Esophagus mucosa (tissue), 1 donor: ENCODE measurements around the gene SPEF1. TPM values are rescaled to one million over a fixed set of nuclear protein-coding genes. Genes with fewer than 3 reads are reported as not detected.

Experiments
- ATAC-seq: fragments of 200-7000 bp; cut with Tn5 transposase; one replicate; pipeline ENCODE4 v1.9.1; 2020
- total RNA-seq: library from RNA; stranded (reverse); gene quantifications from one replicate; pipeline ENCODE4 v1.2.4, GENCODE V29; 2023
- donor health status: DM: yes; HTN: yes; CAD: no.

SPEF1 gene
- total RNA-seq, 1 donor from 2014 or later, result not detected

GRCh38 chr20:3765171-3765882 is 15.9 kb downstream of the SPEF1 start:
- ATAC-seq, result no peak

- ATAC-seq, result no peak
These were observed 16.6 kb downstream of the SPEF1 start for GRCh38 chr20:3764659-3765058.

GRCh38 chr20:3763671-3764601 is 17.3 kb downstream of the SPEF1 start:
- no peak for ATAC-seq

GRCh38 chr20:3760655-3761348 is 20.4 kb downstream of the SPEF1 start:
- no peak for ATAC-seq

GRCh38 chr20:3759884-3760283 is 21.4 kb downstream of the SPEF1 start:
- ATAC-seq, result no peak

- ATAC-seq, result no peak
These were observed 21.9 kb downstream of the SPEF1 start for GRCh38 chr20:3759316-3759823.

GRCh38 chr20:3758566-3758965 is 22.7 kb downstream of the SPEF1 start:
- ATAC-seq, result no peak

- no peak for ATAC-seq
These were observed 24.0 kb downstream of the SPEF1 start for GRCh38 chr20:3757268-3757667.

GRCh38 chr20:3755814-3756480 is 25.3 kb downstream of the SPEF1 start:
- no peak for ATAC-seq

- ATAC-seq, result no peak
These were observed 26.0 kb downstream of the SPEF1 start for GRCh38 chr20:3755269-3755668.

- ATAC-seq, result no peak
These were observed 27.0 kb downstream of the SPEF1 start for GRCh38 chr20:3754276-3754630.

GRCh38 chr20:3753501-3754275 is 27.6 kb downstream of the SPEF1 start:
- no peak for ATAC-seq

GRCh38 chr20:3753098-3753497 is 28.1 kb downstream of the SPEF1 start:
- ATAC-seq, result peak; percentile 58

- no peak for ATAC-seq
These were observed 28.9 kb downstream of the SPEF1 start for GRCh38 chr20:3752386-3752759.

GRCh38 chr20:3751675-3752385 is 29.4 kb downstream of the SPEF1 start:
- ATAC-seq, result peak; percentile 65

GRCh38 chr20:3751305-3751674 is 30.0 kb downstream of the SPEF1 start:
- ATAC-seq, result no peak

GRCh38 chr20:3749689-3750531 is 31.3 kb downstream of the SPEF1 start:
- peak; percentile 24 for ATAC-seq

- no peak for ATAC-seq
These were observed 32.1 kb downstream of the SPEF1 start for GRCh38 chr20:3749087-3749688.

GRCh38 chr20:3748073-3748472 is 33.2 kb downstream of the SPEF1 start:
- ATAC-seq, result no peak

GRCh38 chr20:3747471-3747870 is 33.8 kb downstream of the SPEF1 start:
- no peak for ATAC-seq
